AG09319 (cell line): ENCODE results near the gene MBD5.

Experiments used
- DNase-seq: peaks from one replicate; pipeline ENCODE4 v3.0.0-alpha.2; 2010; ENCODE audit warnings: low read depth; ENCODE audit errors: extremely low read depth
- CTCF ChIP-seq: IDR thresholded peaks from 2 replicates; pipeline ENCODE4 v1.5.1; 2011; ENCODE audit warnings: low read depth, mild to moderate bottlenecking, inconsistent platforms, low read length, moderate library complexity

Gene MBD5

DNA sequence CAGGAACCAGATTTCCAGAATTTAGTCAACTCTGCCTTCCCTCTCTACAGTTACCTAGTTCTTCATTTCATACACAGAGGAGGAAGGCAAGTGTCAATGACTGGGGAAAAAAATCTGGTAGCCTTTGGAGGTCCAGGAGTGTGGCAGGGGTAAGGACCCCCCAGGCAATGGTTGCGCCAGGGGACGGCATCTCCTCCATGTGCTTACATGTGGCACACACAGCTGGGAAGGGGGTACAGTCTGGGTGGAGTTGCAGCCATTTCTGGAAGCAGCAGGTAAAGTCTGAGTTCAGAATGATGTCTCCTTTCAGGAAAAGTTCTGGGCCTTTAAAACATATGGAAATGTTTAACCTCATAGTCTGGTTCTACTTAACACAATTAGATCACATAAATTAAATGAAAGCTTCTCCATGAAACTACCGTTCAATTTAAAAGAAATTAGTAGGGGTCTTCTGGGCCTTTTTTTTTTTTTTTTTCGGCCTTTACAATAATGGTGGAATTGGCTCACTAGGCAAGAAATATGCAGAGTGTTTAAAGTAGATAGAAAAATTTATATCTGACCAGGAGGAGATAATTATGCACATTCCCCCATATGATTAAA lies 470.0 kb downstream of the MBD5 start:
- no peak for DNase-seq
- no peak for TF ChIP-seq CTCF

GRCh38 chr2:148493822-148494563 lies 473.1 kb downstream of the MBD5 start:
- no peak for DNase-seq
- no peak for TF ChIP-seq CTCF

DNA sequence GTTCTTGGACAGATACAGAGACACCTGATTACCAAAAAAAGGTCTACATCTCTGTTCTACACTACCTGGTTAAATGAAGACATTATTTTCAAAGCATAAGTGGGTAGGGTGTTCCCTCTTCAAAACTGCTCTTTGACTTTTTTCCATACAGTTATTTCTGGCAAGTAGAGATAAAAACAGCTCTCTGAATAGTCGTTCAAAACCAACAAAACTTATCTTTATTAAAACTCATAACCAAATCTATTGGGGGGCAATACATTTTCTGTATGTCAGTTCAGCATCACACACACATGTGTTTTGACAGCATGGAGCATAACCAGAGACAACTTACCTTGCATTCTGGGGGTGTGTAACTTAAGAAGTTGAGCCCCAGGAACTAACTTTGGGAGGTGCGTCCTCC lies 474.7 kb downstream of the MBD5 start:
- no peak for DNase-seq
- no peak for TF ChIP-seq CTCF

DNA sequence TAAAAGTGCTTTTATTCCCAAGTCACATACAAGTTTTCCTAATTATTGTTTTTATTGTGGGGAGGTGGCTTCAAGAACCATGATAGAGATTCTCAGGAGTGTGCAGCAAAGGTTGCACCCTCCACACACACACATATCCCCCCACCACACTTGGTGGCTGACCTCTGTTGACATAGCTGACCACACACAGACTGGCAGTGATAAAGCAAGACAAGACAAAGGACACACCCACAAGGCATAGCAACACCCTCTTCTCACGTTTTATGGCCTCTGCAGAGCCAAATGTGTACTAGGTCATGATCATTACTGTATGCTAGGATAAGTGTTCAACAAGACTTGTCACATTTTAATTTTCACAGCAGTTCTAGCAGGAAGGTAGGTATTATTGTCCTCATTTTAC lies 480.7 kb downstream of the MBD5 start:
- no peak for DNase-seq
- TF ChIP-seq CTCF: no peak

DNA sequence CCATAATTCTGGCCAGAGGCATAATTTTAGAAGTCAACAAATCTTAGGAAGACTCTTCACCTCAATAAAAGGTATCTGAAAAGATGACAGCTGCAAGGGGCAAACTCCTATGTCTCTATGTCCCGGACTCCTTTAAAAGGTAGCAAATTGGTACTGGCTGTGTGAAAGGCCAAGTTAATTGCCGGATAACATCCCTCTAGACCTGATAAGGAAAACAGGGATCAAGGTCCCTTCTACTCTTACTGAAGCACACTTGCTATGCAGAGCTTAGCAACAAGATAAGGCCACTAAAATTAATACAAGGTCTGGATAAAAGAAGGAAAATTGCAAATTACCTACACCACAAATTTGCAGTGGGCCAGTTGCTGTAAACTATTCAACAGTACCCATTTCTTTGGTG lies 482.6 kb downstream of the MBD5 start:
- no peak for TF ChIP-seq CTCF
- DNase-seq: no peak

DNA sequence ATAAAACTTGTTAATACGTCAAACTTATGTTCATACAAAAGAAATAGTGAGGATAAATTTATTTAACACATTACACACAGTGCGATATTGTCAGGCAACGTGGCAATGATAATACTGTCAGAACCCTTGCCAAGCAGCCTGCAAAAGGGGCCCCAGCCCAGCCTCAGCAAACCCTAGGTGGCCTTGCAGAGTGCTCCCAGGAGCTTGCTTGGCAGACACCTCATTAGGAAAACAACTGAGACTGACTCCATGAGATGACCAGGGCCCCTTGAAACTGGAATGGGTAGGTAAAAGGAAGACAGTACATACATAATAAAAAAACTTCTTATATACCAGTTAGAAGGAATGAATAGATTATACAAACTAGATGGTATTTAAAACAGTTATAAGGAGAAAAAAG lies 487.1 kb downstream of the MBD5 start:
- DNase-seq: no peak
- TF ChIP-seq CTCF: no peak

DNA sequence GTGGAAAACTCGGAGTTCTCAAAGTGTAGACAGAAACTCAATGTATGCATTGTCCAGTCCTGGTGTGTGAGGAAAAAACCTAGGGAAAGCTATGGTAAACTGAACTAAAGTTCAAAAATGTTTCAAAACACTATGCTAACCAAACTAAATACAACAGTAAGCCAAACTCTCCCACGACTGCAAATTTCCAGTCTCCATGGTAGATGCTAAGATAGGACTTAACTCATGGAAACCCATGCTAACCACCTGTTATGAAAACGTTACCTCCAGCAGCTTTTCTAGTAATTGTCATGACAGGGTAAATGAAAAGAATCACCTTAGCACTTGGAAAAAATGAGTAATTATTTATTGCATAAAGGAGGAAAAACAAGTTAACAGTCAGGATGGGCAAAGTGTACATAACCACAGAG lies 488.0 kb downstream of the MBD5 start:
- DNase-seq: no peak
- TF ChIP-seq CTCF: no peak
